Measurements from ENCODE around the gene HAUS7. TPM values are rescaled to one million over a fixed set of nuclear protein-coding genes. Genes with fewer than 3 reads are reported as not detected.

Gene HAUS7
- total and polyA plus RNA-seq, 2 of the 8 experiments (the other 6 are each of a cell fraction or from before 2014, with no cell fraction given) = 45.4 to 54.0 TPM

GRCh38 chrX:153401133-153401764, 69.1 kb downstream of the HAUS7 start, which contains the start of gene PNMA6E:
Gene PNMA6E, minus strand, starts transcription at chrX:153401350. Its CDS starts 2,501 bp downstream, at chrX:153398849.
- FAIRE-seq (no peak), DNase-seq (ENCODE audit: low read depth in 1 of 2, low spot score in 2 of 2) (no peak)
- Histone ChIP-seq H3K56ac (replicated peaks; ENCODE audit: insufficient read length, low read depth, low read length) (no peak within 1 kb of the TSS), H3K27me3 (replicated peaks in 1 of 4; ENCODE audit: control insufficient read depth in 3 of 4, extremely low read depth in 1 of 4, insufficient read depth in 3 of 4, low read length in 3 of 4) (no peaks in the 10 kb centered on the region), H3K23ac (ENCODE audit: insufficient read length) (no peak within 1 kb of the TSS), H2AK5ac (ENCODE audit: low read depth, low read length) (no peak within 1 kb of the TSS), H3K4me1 (replicated peaks in 1 of 4; ENCODE audit: control insufficient read depth in 3 of 4, insufficient read depth in 4 of 4, low read length in 3 of 4) (no peaks in the 10 kb centered on the region), H4K91ac (replicated peaks; ENCODE audit: insufficient read length, low read length) (no peak within 1 kb of the TSS), H3K23me2 (ENCODE audit: low read depth, low read length) (no peaks in the 10 kb centered on the region), H3K9me3 (ENCODE audit: insufficient read depth in 2 of 2, low read depth in 1 of 2, low read length in 1 of 2) (no peaks in the 10 kb centered on the region; a peak in 1 of 4 replicates), H3K79me2 (ENCODE audit: control insufficient read depth in 1 of 2, insufficient read depth in 2 of 2, low read length in 2 of 2) (no peaks in the 10 kb centered on the region), H2BK120ac (replicated peaks; ENCODE audit: low read depth, low read length) (no peak within 1 kb of the TSS), H2BK20ac (ENCODE audit: low read length) (no peak within 1 kb of the TSS), H3K4me3 (ENCODE audit: extremely low read depth in 1 of 4, insufficient read depth in 2 of 4, low read depth in 3 of 4, low read length in 4 of 4) (no peak within 1 kb of the TSS), H3K36me3 (ENCODE audit: control insufficient read depth in 2 of 4, insufficient read depth in 4 of 4, low read length in 3 of 4) (no peaks in the 10 kb centered on the region), H2AFZ (ENCODE audit: low read length) (no peak within 1 kb of the TSS), H3K18ac (ENCODE audit: extremely low read depth, low read length) (no peak within 1 kb of the TSS), H2BK12ac (ENCODE audit: low read depth, low read length) (no peak within 1 kb of the TSS), H3K4me2 (ENCODE audit: insufficient read depth in 1 of 2, low read depth in 2 of 2, low read length in 2 of 2) (no peak within 1 kb of the TSS), H3K14ac (ENCODE audit: insufficient read length) (no peak within 1 kb of the TSS), H2BK5ac (ENCODE audit: low read depth, low read length) (no peak within 1 kb of the TSS), H4K5ac (ENCODE audit: insufficient read length, low read depth, low read length) (no peak within 1 kb of the TSS), H3K9ac (replicated peaks in 1 of 4; ENCODE audit: extremely low read depth in 1 of 4, low read depth in 3 of 4, low read length in 3 of 4) (no peak within 1 kb of the TSS), H4K20me1 (replicated peaks in 1 of 2; ENCODE audit: control insufficient read depth in 1 of 2, insufficient read depth in 2 of 2, low read length in 2 of 2) (no peaks in the 10 kb centered on the region), H2BK15ac (ENCODE audit: low read length) (no peak within 1 kb of the TSS), H3K27ac (ENCODE audit: low read depth, low read length) (no peak within 1 kb of the TSS), H3K79me1 (ENCODE audit: low read depth, low read length) (no peaks in the 10 kb centered on the region), H3K4ac (replicated peaks; ENCODE audit: insufficient read length, low read depth, low read length) (no peak within 1 kb of the TSS), H4K8ac (ENCODE audit: extremely low read depth, insufficient read depth, low read length) (no peak within 1 kb of the TSS)
- CTCF ChIA-PET (ENCODE audit: partially characterized antibody) = no interaction called here
- TF ChIP-seq RXRA (IDR thresholded peaks at IDR 0.05; ENCODE audit: insufficient read depth, low read depth, low read length) (no peak), CBX5 (IDR thresholded peaks at IDR 0.05; ENCODE audit: low read depth, low read length) (no peak), NANOG (IDR thresholded peaks at IDR 0.05; ENCODE audit: insufficient read depth, low read depth, low read length, poor library complexity, severe bottlenecking) (no peak), SIRT6 (IDR thresholded peaks at IDR 0.05; ENCODE audit: low read length) (no peak), TAF1 (IDR thresholded peaks at IDR 0.05; ENCODE audit: low read depth, low read length) (no peak), EGR1 (IDR thresholded peaks at IDR 0.05; ENCODE audit: borderline replicate concordance, low read depth, low read length) (no peak), CHD2 (IDR thresholded peaks at IDR 0.05; ENCODE audit: low read length) (no peak), TCF12 (IDR thresholded peaks at IDR 0.05; ENCODE audit: low read depth, low read length) (no peak)
- TF ChIP-seq, protein P1, sequence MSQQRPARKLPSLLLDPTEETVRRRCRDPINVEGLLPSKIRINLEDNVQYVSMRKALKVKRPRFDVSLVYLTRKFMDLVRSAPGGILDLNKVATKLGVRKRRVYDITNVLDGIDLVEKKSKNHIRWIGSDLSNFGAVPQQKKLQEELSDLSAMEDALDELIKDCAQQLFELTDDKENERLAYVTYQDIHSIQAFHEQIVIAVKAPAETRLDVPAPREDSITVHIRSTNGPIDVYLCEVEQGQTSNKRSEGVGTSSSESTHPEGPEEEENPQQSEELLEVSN (IDR thresholded peaks at IDR 0.05) = 0 out of 2 replicates have a peak, but pooled peaks have one; percentile 19
- WGBS, 2 experiments (ENCODE audit: extremely low coverage in 1 of 2, insufficient coverage in 1 of 2, insufficient read length in 1 of 2, insufficient replicate concordance in 2 of 2, low coverage in 1 of 2, low lambda C conversion rate in 2 of 2, missing lambda C conversion rate in 1 of 2) = 84% methylated on average over 13 of the region's 29 CpGs; no CpG with 5 or more reads in 1 of the 2 experiments
- POLR2A ChIA-PET (ENCODE audit: partially characterized antibody) = no interaction called here
